ENCODE results near the gene BDP1.
"Not testable (repeated sequence)": the region's sequence is repeated elsewhere in the genome, so short reads cannot be mapped to it uniquely, and the experiment has no call there.

The BDP1 gene

DNA sequence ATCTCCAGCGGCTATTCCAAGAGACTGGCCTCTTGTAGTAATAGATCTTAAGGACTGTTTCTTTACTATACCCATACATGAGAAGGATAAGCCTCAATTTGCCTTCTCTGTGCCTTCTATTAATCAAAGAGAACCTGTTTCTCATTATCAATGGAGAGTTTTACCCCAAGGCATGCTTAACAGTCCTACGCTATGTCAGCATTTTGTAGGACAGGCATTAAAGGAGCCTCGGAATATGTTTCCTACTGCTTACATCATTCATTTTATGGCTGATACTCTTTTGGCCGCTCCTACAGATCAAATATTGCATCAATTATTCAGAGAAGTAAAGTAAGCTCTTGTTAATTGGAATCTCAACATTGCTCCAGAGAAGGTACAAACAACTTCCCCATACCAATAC, 120.1 kb downstream of the BDP1 start:
- DNase-seq, result not testable (repeated sequence)

DNA sequence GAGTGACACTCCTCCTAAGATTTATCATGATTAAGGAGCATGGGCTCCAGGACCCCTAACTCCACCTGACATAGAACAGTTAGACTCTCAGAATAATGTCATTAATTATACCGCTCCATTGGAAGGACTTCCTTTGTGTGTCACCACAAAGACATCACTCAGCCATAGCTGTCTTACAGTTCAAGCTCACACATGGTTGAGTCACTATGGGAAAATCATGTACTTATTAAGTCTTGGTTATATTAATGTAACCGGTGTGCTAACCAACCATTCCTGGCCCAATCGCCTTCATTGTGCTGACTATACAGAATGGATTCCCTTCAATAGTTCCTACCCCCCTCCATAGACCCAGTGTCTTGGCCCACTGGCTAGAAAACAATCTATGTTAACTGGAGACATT, 120.8 kb downstream of the BDP1 start:
- no peak for DNase-seq

GRCh38 chr5:71577839-71578238, 122.4 kb downstream of the BDP1 start:
- peak; percentile 59 for DNase-seq

GRCh38 chr5:71582945-71583584, 127.6 kb downstream of the BDP1 start:
- DNase-seq, result no peak

GRCh38 chr5:71586052-71586940, 130.8 kb downstream of the BDP1 start:
- DNase-seq, result no peak

GRCh38 chr5:71586941-71587765, 131.7 kb downstream of the BDP1 start, which contains the start of gene MCCC2:
TSS of gene MCCC2 (plus strand) at chr5:71587340. CDS start at chr5:71587426, 86 bp downstream.
- peak; percentile 95 for DNase-seq

DNA sequence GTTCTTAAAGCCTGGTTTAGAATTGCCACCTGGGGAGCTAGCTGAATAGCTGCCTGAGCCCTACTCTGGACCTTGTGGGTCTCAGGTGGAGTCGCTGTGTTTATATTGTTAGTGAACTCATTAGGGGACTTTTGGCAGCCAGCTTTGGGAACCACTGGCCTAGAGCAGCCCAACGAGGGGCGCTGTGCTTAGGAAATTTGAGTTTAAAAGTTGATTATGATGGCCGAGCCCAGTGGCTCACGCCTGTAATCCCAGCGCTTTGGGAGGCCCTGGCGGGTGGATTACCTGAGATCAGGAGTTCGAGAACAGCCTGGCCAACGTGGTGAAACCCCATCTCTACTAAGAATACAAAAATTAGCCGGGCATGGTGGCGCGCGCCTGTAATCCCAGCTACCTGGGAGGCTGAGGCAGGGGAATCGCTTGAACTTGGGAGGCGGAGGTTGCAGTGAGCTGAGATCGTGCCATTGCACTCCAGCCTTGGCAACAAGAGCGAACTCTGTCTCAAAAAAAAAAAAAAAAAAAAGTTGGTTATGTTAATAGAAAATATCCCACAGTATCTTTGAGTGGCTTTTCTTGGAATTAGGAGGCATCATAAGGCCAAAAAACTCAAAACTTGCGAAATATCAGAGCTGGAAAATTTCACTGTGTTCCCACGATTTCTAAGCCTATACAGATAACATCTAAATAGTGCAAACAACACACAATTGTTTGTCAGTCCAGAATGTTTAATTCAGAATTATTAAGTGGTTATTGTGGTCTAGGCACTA, 132.5 kb downstream of the BDP1 start:
- DNase-seq, result no peak

GRCh38 chr5:71588533-71588885, 133.1 kb downstream of the BDP1 start:
- no peak for DNase-seq

- no peak for DNase-seq
These were observed 134.5 kb downstream of the BDP1 start for GRCh38 chr5:71589903-71590302.

DNA sequence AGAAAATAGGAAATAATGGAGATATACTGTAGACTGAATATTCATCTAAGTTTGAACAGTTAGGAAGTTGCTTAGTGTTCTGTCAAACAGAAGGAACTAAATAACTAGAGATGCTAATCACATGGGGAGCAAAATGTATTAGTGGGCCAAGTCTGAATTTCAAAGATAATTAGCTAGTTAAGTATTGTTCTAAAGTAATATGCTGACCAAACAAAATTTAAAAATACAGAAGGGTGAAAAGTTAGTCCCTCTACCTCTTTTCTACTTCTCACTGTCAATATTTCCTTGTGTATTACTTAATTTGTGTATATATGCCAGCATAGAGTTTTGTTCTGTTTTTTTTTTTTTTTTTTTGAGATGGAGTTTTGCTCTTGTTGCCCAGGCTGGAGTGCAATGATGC, 135.6 kb downstream of the BDP1 start:
- DNase-seq, result no peak

DNA sequence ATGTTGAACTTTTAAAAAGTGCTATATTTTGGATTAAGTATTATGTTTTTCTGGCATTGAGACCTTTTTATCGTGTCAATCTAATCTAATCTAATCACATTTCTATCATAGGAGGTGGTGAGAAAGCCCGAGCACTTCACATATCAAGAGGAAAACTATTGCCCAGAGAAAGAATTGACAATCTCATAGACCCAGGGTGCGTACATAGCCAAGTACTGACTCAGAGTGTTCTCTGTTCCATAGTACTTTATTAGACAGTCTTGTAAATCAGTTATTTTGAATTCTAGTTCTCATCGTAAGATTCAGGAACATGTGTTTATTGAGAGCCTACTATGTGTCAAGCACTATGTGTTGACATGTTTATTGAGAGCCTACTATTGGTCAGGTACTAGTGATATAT, 140.7 kb downstream of the BDP1 start:
- no peak for DNase-seq

DNA sequence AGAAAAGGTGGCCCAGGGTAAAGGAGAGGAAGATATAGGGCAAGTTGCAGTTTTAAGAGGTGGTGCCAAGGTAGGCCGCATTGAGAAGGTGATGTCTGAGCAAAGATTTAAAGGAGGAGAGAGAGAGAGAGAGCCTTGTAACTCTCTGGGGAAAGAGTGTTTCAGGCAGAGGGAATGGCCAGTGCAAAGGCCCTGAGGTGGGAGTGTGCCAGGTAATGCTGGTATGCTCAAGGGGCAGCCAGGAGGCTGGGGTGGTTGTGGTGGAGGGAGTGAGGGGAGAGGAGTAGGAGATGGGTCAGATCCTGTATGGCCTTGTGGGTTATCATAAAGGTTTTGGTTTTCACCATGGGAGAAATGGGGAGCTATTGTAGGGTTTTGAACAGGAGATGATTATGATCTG, 141.6 kb downstream of the BDP1 start:
- DNase-seq, result no peak

DNA sequence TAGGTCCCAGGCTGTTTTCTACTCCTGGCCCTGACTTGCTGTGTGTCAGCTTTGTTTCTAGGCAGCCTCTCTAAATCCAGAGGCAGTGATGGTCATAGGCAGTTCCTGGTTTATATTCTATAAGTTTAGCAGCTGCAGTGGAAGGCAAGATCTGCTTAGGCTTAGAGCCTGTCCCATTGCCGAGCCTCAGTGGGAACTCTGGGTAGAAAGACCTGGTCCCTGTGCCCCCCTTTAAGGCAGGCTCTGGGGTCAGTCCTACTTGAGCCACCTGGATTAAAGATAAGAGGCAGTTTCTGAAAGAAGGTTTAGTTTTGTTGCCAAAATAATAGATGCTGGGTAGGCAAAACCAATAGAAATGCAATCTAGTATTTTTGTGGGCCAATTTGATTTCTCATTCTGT, 145.3 kb downstream of the BDP1 start:
- DNase-seq, result no peak

GRCh38 chr5:71601222-71602026, 146.0 kb downstream of the BDP1 start:
- peak; percentile 86 for DNase-seq

DNA sequence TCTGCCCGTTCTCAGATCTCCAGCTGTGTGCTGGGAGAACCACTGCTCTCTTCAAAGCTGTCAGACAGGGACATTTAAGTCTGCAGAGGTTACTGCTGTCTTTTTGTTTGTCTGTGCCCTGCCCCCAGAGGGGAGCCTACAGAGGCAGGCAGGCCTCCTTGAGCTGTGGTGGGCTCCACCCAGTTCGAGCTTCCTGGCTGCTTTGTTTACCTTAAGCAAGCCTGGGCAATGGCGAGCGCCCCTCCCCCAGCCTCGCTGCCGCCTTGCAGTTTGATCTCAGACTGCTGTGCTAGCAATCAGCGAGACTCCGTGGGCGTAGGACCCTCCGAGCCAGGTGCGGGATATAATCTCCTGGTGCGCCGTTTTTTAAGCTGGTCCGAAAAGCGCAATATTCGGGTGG, 154.5 kb downstream of the BDP1 start:
- not testable (repeated sequence) for DNase-seq

DNA sequence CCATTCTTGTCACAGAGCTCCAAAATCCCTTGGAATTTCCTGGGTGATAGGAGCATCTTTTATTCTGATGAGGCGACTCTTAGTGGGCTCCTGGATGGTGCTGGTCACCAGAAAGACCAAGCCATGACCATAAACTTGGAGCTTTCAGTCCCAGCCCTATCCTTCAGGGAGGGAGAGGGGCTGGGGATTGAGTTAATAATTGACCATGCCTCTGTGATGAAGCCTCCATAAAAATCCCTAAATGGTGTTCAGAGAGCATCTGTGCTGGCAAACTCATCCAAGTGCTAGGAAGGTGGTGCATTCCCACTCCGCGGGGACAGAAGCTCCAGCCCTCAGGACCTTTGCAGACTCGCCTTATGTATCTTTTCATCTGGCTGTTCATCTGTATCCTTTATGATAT, 160.4 kb downstream of the BDP1 start:
- DNase-seq, result no peak

Data from islet precursor cell (in vitro differentiated cells).